Ishikawa (cell line): ENCODE measurements around the gene PTPN14.

Experiments
- CEBPB ChIP-seq: IDR thresholded peaks from 2 replicates; pipeline ENCODE4 v1.6.1; 2012
- EP300 ChIP-seq: IDR thresholded peaks from 2 replicates; pipeline ENCODE4 v1.6.1; 2012; ENCODE audit warnings: borderline replicate concordance
- FOXM1 ChIP-seq: IDR thresholded peaks from 2 replicates; pipeline ENCODE4 v1.6.1; 2012; ENCODE audit warnings: low read depth, borderline replicate concordance
- REST ChIP-seq: IDR thresholded peaks from 2 replicates; pipeline ENCODE4 v1.6.1; 2012; ENCODE audit warnings: low read depth, mild to moderate bottlenecking
- TAF1 ChIP-seq: IDR thresholded peaks from 2 replicates; pipeline ENCODE4 v1.6.1; 2012; ENCODE audit warnings: low read depth, mild to moderate bottlenecking
- YY1 ChIP-seq: IDR thresholded peaks from 2 replicates; pipeline ENCODE4 v1.6.1; 2012; ENCODE audit warnings: low read depth
- ZBTB7A ChIP-seq: IDR thresholded peaks from 2 replicates; pipeline ENCODE4 v1.6.1; 2012; ENCODE audit warnings: low read depth

DNA sequence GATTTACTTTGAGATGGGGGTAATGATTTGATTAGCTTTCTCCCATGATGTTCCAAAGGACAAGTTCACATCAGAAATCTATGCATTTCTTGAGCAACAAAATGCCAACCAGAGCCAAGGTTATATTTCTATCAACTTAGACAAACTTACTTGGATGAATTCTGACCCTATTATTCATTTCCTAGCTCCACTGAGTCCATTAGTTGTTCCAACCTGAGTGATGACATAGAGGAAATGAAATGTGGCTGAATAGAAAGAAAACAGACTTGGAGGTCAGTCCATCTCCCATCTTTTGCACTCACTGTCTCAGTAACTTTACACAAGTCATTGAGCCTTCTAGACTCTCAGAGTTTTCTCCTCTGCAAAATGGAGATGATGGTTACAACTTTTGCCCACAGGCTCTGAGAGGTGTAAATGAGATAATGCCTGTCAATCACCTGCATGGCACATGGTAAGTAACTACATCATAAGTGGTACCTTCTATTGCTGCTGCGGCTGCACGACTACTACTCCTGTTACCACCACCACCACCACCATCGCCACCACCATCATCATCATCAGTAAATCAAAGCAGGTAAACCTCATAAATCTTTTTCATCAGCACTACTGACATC is 98.2 kb downstream of the PTPN14 start:
- TF ChIP-seq YY1 (no peak), TAF1 (no peak), CEBPB (no peak), EP300 (no peak), ZBTB7A (no peak), REST (no peak), FOXM1 (no peak)
